SIG-M5 treated with dmso at 0.1 percent for 504 hours (cell line): ENCODE measurements around the gene NXPE3.
"Not testable (repeated sequence)": the region's sequence is repeated elsewhere in the genome, so short reads cannot be mapped to it uniquely, and the experiment has no call there.

Experiments used
- DNase-seq: peaks from one replicate; lab custom pipeline; 2025; ENCODE audit not compliant: unreplicated experiment; lab: John Stamatoyannopoulos, UW

NXPE3 gene

GRCh38 chr3:101779047-101779821, at the start of gene NXPE3:
Gene NXPE3, plus strand, starts transcription at chr3:101779211. Its CDS starts 6,386 bp downstream, at chr3:101785597.
- DNase-seq: peak; percentile 86

DNA sequence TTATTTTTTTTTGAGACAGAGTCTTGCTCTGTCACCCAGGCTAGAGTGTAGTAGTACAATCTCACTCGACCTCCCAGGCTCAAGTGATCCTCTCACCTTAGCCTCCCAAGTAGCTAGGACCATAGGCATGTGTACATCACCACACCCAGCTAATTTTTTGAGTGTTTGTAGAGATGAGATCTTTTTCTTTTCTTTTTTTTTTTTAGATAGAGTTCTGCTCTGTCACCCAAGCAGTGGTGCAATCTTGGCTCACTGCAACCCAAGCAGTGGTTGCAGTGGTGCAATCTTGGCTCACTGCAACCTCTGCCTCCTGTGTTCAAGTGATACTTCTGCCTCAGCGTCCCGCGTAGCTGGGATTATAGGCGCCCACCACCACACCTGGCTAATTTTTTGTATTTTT, 49.4 kb upstream of the NXPE3 start:
- peak; percentile 6 for DNase-seq

DNA sequence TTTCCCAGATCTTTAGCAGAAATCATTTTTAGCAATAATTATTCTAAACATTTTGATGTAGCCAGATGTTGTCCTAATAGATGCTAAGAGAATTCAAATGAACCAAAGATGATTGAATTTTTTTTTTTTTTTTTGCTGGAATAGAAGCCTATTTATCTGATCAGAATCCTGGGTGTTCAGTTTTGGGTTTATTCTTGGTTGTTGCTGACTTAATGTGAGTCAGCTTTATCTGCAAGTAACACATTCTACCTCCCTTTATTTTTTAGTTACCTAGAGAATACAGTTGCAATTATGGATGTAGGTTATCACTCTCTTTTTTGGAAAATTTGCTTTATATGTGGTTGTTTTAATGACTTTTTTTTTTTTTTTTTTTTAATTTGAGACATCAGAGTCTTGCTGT, 48.2 kb upstream of the NXPE3 start:
- no peak for DNase-seq

- no peak for DNase-seq
Observed at GRCh38 chr3:101732240-101732641, 46.8 kb upstream of the NXPE3 start.

- no peak for DNase-seq
Observed at GRCh38 chr3:101735833-101736232, 43.2 kb upstream of the NXPE3 start.

DNA sequence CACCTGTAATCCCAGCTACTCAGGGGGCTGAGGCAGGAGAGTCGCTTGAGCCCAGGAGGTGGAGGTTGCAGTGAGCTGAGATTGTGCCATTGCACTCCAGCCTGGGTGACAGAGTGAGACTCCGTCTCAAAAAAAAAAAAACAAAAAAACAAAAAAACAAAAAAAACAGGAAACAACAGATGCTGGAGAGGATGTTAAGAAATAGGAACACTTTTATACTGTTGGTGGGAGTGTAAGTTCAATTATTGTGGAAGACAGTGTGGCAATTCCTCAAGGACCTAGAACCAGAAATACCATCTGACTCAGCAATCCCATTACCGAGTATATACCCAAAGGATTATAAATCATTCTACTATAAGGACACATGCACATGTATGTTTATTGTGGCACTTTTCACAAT, 37.1 kb upstream of the NXPE3 start:
- DNase-seq: not testable (repeated sequence)

GRCh38 chr3:101744811-101745210, 34.2 kb upstream of the NXPE3 start:
- DNase-seq: peak; percentile 26

DNA sequence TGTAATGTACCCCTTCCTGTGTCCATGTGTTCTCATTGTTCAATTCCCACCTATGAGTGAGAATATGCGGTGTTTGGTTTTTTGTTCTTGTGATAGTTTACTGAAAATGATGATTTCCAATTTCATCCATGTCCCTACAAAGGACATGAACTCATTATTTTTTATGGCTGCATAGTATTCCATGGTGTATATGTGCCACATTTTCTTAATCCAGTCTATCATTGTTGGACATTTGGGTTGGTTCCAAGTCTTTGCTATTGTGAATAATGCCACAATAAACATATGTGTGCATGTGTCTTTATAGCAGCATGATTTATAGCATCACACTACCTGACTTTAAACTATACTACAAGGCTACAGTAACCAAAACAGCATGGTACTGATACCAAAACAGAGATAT, 33.1 kb upstream of the NXPE3 start:
- not testable (repeated sequence) for DNase-seq

DNA sequence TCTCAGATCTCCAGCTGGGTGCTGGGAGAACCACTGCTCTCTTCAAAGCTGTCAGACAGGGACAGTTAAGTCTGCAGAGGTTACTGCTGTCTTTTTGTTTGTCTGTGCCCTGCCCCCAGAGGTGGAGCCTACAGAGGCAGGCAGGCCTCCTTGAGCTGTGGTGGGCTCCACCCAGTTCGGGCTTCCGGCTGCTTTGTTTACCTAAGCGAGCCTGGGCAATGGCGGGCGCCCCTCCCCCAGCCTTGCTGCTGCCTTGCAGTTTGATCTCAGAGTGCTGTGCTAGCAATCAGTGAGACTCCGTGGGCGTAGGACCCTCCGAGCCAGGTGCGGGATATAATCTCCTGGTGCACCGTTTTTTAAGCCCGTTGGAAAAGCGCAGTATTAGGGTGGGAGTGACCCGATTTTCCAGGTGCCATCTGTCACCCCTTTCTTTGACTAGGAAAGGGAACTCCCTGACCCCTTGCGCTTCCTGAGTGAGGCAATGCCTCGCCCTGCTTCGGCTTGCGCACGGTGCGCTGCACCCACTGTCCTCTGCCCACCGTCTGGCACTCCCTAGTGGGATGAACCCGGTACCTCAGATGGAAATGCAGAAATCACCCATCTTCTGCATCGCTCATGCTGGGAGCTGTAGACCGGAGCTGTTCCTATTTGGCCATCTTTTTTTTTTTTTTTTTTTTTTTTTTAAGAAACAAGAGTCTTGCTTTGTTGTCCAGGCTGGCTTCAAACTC, 25.5 kb upstream of the NXPE3 start:
- DNase-seq: not testable (repeated sequence)

DNA sequence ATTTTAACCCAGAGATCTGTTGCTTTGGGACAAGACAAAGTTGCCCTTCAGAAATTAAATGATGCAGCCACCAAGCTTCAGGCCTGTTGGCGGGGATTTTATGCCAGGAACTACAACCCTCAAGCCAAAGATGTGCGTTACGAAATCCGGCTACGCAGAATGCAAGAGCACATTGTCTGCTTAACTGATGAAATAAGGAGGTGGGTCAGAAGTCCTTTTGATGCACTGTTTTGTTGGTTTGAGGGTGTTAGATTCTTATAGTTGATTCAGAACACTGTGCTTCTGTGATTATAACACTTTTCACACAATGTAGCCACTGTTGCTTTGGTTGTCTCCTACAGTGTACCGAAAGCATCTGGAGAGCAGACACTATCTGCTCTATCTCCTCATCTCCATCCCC, 20.8 kb upstream of the NXPE3 start:
- DNase-seq: no peak

- DNase-seq: no peak
Observed at GRCh38 chr3:101762041-101762646, 16.9 kb upstream of the NXPE3 start.

- DNase-seq: not testable (repeated sequence)
Observed at GRCh38 chr3:101777745-101778281, 1.2 kb upstream of the NXPE3 start.

GRCh38 chr3:101778385-101779046, 495 bp upstream of the NXPE3 start:
- DNase-seq: peak; percentile 16

- no peak for DNase-seq
Observed at GRCh38 chr3:101779822-101780381, 891 bp downstream of the NXPE3 start.

GRCh38 chr3:101780661-101781060, 1.6 kb downstream of the NXPE3 start:
- DNase-seq: no peak

- no peak for DNase-seq
Observed at GRCh38 chr3:101781166-101781565, 2.2 kb downstream of the NXPE3 start.

GRCh38 chr3:101784855-101785613, 6.0 kb downstream of the NXPE3 start:
- DNase-seq: peak; percentile 91

DNA sequence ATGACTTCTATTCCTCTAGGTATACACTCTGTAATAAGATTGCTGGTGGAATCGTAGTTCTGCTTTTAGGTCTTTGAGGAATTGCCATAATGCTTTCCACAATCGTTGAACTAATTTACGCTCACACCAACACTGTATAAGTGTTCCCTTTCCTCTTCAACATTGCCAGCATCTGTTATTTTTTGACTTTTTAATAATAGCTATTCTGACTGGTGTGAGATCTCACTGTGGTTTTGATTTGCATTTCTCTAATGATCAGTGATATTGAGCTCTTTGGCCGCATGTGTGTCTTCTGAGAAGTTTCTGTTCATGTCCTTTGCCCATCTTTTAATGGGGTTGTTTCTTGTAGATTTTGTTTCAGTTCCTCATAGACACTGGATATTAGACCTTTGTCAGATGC, 12.8 kb downstream of the NXPE3 start:
- no peak for DNase-seq

- DNase-seq: no peak
Observed at GRCh38 chr3:101796077-101796680, 17.2 kb downstream of the NXPE3 start.

- DNase-seq: no peak
Observed at GRCh38 chr3:101801174-101801573, 22.2 kb downstream of the NXPE3 start.
